Stimulated activated CD4-positive, alpha-beta T cell treated with anti-CD3 and anti-CD28 coated beads, Interleukin-1b, Interleukin-23, amount 100 ng/mL, for 1 hour (primary cell): ENCODE results near the gene LIN54.
A peak's percentile ranks its signal among the peaks of the same experiment; 100 is the strongest.
"Not testable (repeated sequence)": the region's sequence is repeated elsewhere in the genome, so short reads cannot be mapped to it uniquely, and the experiment has no call there.

Experiments used
- DNase-seq, 2 donors: peaks; one replicate each; pipeline ENCODE4 v3.0.0-alpha.2; 2020; ENCODE audit warnings: low read depth in 2 of 2

Gene LIN54

DNA sequence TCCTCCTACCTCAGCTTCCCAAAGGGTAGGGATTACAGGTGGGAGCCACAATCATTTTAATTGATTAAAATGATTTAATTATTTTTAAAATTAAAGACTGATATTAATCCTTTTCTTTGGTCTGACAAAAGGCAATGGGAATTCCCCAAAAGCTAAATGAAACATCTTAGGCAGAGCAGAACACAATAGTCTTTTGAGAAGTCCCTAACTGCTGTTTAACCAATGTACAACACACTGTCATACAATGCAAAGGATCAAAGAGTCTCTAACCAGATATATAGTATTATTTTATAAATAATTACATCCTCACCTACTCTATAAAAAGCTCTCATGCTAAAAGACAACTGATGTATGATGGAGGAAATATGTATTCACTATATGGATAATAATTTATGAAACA lies 63.1 kb downstream of the LIN54 start:
- DNase-seq, result no peak

DNA sequence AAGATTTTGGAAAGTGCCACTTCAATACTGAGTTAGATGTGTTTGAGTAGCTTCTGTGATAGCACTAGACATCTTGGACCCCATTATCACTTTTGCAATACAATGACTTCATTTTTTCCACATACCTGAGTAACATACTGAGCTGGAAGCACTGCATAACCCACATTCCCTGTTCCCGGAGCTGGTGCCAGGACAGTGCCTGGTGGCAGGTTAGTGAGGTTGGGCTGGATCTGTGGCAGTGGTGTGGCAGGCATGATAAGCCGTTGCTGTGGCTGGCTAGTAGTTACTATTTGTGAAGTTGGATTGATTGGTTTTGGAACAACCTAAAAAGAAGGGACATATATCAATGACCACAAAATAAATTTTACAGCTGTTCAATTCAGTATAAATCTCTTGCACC lies 71.2 kb downstream of the LIN54 start:
- no peak for DNase-seq

DNA sequence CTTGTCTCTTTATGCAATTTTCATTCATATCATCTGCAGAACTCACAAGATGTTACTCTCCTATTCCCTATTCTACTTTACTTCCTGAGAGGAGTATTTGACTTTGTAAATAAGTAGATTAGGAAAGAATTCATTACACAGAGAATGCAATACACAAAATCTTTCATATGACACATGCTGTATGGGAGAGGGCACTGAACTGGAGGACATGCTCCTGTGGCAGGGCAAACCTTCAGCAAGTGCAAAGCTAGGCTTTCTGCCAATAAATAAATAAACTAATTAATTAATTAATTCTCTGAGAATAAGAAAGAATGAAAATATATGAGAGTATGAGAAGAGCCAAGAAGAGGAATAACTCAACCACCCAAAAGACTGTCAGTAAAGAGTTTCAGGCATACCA lies 76.2 kb downstream of the LIN54 start:
- no peak for DNase-seq

DNA sequence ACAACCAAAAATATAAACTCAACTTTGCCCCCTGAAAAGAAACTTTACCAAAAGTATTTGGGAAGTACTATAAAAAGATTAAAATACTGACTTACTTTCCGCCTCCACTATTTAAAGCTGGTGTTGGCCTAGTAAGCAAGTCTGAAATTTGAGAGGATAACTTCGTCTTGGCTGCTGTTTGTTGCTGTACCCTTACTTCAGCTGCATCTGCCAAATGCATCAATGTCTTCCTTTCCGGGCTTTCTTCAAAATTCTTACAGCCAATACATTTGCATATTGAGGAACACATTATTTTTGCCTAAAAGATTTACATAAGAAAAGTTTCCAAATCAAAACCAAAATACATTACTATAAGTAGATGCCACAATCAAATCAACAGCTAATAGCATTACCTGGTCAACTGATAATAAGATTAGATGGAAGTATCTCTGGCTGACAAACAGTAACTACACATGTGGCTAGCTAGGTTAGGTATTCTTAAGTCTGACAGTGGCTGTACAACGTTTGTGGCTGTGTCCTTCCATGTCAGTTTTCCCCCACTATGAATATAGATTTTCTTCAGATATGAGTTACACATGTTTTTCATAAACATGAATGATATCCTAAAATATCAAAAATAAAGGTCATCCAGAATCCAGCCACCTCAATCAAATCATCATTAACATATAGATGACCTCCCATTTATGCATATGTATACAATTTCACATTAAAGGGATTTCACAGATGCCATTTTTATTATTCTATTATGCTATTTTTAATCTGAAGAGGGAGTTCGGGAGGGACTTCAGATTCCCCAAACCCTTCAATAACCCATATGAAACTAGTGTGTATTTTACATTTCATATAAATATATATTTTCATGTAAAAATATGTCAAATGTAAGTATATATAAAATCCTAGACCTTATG lies 79.5 kb downstream of the LIN54 start:
- no peak for DNase-seq

GRCh38 chr4:82921795-82922194 lies 88.8 kb downstream of the LIN54 start:
- no peak for DNase-seq

GRCh38 chr4:82919386-82919785 lies 91.2 kb downstream of the LIN54 start:
- no peak for DNase-seq

DNA sequence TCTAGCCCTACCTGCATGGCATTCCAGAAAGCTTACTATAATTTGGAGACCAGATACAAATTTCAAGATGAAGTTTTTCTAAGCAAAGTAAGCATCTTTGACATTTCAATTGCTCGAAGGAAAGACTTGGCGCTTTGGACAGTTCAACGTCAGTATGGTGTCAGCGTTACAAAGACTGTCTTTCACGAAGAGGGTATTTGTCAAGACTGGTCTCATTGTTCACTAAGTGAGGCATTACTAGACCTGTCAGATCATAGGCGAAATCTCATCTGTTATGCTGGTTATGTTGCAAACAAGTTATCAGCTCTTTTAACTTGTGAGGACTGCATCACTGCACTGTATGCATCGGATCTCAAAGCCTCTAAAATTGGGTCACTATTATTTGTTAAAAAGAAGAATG lies 92.5 kb downstream of the LIN54 start:
- no peak for DNase-seq

- not testable (repeated sequence) for DNase-seq
These were observed 96.7 kb downstream of the LIN54 start for GRCh38 chr4:82913968-82914367.

DNA sequence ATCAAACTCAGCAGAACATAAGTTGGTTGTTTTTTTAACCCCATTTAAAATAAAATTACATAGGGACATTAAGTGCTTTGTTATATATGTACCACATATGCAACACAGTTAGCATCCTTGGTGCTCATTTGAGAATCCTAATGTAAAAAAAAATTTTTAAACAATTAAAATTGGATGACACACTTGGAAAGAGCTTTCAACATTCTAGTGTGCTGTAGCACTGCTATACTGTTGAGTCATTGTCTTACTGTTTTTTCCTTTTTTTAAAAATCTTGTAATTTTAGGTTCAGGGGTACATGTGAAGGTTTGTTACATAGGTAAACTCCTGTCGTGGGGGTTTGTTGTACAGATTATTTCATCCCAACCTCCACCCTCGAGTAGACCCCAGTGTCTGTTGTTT lies 97.3 kb downstream of the LIN54 start:
- no peak for DNase-seq

- no peak for DNase-seq
These were observed 101.3 kb downstream of the LIN54 start for GRCh38 chr4:82909326-82909725.

DNA sequence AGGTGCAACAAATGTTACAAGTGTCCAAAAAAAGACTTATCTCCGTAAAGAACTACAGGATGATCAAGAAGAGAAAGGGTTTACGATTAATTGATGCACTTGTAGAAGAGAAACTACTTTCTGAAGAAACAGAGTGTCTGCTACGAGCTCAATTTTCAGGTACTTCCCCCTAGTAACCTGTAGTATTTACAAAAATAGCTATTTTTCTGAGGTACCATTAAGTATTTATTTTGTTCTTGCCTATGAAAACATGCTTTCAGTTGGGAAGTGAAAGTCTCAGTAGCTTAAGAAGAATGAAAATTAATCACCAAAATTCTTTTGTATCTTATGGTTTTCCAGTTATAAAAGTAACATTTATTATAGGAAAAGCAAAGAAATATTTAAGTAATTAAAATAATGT lies 104.2 kb downstream of the LIN54 start:
- DNase-seq, result no peak

GRCh38 chr4:82905205-82905604 lies 105.4 kb downstream of the LIN54 start:
- no peak for DNase-seq

GRCh38 chr4:82903737-82904136 lies 106.9 kb downstream of the LIN54 start:
- no peak for DNase-seq

- no peak for DNase-seq
These were observed 109.4 kb downstream of the LIN54 start for GRCh38 chr4:82901183-82901718.

DNA sequence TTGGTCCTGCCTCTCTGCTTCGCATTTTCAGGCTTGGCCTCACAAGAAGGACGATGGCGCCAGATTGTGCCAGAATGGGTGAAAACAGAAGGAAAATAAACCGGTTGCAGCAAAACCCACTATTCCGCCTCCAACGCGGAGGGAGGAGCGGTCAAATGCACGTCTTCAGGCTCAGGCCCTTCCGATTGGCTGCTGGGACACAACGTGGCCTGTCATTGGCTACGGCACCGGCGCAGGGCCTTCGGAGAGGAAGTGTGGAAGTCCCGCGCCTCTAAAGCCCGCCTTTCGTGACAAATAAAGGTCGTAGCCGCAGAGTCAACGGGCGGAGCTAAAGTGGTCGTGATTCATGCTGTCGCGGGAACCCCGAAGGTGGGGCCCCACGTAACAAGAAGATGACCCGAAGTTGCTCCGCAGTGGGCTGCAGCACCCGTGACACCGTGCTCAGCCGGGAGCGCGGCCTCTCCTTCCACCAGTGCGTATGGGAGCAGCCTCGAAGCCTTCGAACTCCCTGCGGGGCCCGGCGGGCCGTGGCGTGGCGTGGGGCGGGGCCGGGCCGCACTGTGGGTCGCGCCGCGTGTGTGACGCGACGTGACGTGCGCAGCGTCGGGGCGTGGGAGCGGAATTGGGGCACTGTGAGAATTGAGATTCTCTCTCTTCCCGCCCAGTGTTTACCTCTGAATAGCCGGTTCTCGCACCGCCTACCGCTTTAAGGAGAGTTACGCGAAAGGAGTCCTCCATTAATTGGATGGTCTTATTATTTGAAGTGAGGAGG lies 110.0 kb downstream of the LIN54 start, which contains the start of gene THAP9:
TSS of gene THAP9 (plus strand) at position 325 of the 772 bp plus-strand sequence. CDS start at position 393, 68 bp downstream.
- DNase-seq, result peak; percentile 86 to 94

- no peak for DNase-seq
These were observed 110.6 kb downstream of the LIN54 start for GRCh38 chr4:82900066-82900410.

- DNase-seq, result no peak
These were observed 111.1 kb downstream of the LIN54 start for GRCh38 chr4:82899374-82900065.

GRCh38 chr4:82898322-82899243 lies 112.0 kb downstream of the LIN54 start:
- DNase-seq, result no peak

DNA sequence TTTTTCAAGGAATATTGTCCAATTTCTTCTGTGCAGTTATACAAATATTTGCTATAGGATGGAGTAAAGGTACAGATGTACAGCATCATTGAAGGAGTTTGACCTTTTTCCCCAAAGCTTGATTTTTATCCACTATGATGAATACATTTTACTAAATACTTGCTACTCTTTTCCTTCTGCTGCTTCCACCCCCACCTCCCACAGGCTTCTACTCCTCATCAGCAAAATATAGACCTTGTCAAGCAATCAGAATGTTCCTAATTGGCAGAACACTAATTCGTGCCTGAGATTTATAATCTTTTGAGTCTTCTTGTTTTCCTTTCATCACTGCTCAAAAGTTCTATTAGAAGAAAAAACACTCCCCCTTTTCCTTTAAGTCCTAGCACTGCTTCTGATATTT lies 113.9 kb downstream of the LIN54 start:
- no peak for DNase-seq

DNA sequence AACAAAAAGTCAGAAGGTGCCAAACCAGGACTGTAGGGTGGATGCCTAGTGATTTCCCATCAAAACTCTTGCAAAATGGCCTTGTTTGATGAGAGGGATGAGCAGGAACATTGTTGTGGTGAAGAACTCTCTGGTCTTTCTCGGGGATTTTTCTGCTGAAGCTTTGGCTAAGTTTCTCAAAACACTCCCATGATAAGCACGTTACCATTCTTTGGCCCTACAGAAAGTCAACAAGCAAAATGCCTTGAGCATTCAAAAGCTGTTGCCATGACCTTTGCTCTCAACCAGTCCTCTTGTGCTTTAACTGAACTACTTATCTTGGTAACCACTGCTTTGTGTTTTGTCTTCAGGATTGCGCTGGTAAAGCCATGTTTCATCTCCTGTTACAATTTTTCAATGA lies 116.7 kb downstream of the LIN54 start:
- DNase-seq, result no peak

DNA sequence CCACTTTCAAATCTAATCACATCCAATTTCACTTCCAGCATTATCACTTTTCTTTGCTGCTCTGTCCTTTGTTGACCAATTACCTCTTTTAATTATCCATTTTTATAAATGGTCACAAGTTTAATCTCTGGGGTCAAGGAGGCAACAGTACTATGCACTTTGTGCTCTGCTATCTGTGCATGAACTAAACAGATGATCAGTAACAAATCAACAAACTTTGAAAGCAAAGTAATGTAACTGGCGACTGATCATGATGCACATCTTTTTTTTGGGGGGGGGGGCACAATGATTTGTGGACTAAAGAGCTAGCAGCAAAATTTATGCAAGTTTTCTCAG lies 118.2 kb downstream of the LIN54 start:
- no peak for DNase-seq
